K562 (cell line): ENCODE results near the gene NUP205. TPM values are rescaled to one million over a fixed set of nuclear protein-coding genes. Genes with fewer than 3 reads are reported as not detected.

Source experiments
- BRD4 ChIP-seq: fragments of 200-600 bp; sonication (generic); IDR thresholded peaks from 2 replicates; pipeline ENCODE4 v1.6.1; 2017; ENCODE audit warnings: inconsistent platforms
- C11orf30 ChIP-seq: fragments of 450-650 bp; IDR thresholded peaks from 2 replicates; pipeline ENCODE4 v1.6.1; 2016; ENCODE audit warnings: low read depth, mild to moderate bottlenecking
- CHD2 ChIP-seq: IDR thresholded peaks from 2 replicates; pipeline ENCODE4 v1.6.1; 2011; ENCODE audit warnings: low read depth, low read length
- FOXJ2 ChIP-seq: fragments of 200-800 bp; sonication (Bioruptor generic); IDR thresholded peaks from 2 replicates; pipeline ENCODE4 v1.6.1; 2016; ENCODE audit warnings: missing genetic modification characterization, missing compliant biosample characterization
- FOXO4 ChIP-seq: fragments of 450-650 bp; formaldehyde crosslinking; IDR thresholded peaks from 2 replicates; pipeline ENCODE4 v1.4.0; 2020; ENCODE audit warnings: mild to moderate bottlenecking, moderate library complexity
- GATAD2A ChIP-seq: fragments of 450-650 bp; IDR thresholded peaks from 2 replicates; pipeline ENCODE4 v1.6.1; 2017
- GMEB1 ChIP-seq: fragments of 250-450 bp; sonication (Bioruptor Pico); IDR thresholded peaks from 2 replicates; pipeline ENCODE4 v1.4.0; 2020; ENCODE audit warnings: mild to moderate bottlenecking
- KLF1 ChIP-seq: fragments of 450-650 bp; IDR thresholded peaks from 2 replicates; pipeline ENCODE4 v1.6.1; 2016; ENCODE audit warnings: missing genetic modification characterization, missing compliant biosample characterization
- LCOR ChIP-seq: sonication (generic); formaldehyde crosslinking; IDR thresholded peaks from 2 replicates; pipeline ENCODE4 v1.8.0; 2022; ENCODE audit warnings: mild to moderate bottlenecking, missing genetic modification reagents
- MAX ChIP-seq: sonication (generic); formaldehyde crosslinking; IDR thresholded peaks from 2 replicates; pipeline ENCODE4 v1.9.0; 2022; ENCODE audit warnings: mild to moderate bottlenecking, missing genetic modification reagents
- MCM3 ChIP-seq: fragments of 450-650 bp; IDR thresholded peaks from 2 replicates; pipeline ENCODE4 v1.6.1; 2016
- MEF2D ChIP-seq: conservative IDR thresholded peaks from 2 replicates; pipeline ENCODE4 v1.6.1; 2016; ENCODE audit warnings: low read depth, missing genetic modification characterization, missing compliant biosample characterization
- MLX ChIP-seq, 2 experiments: fragments of 450-650 bp in 1 of 2; sonication (generic) in 1 of 2; formaldehyde crosslinking; conservative IDR thresholded peaks; 2 replicates each; pipeline versions ENCODE4 v1.4.0 to v1.8.1; 2020 to 2022; ENCODE audit warnings: mild to moderate bottlenecking in 1 of 2, missing genetic modification reagents in 1 of 2
- NBN ChIP-seq: fragments of 450-650 bp; IDR thresholded peaks from 2 replicates; pipeline ENCODE4 v1.6.1; 2016; ENCODE audit warnings: low read depth, mild to moderate bottlenecking
- PML ChIP-seq: IDR thresholded peaks from 2 replicates; pipeline ENCODE4 v1.6.1; 2012; ENCODE audit warnings: low read length, inconsistent platforms
- SFPQ ChIP-seq: fragments of 200-400 bp; formaldehyde crosslinking; IDR thresholded peaks from 2 replicates; pipeline ENCODE4 v1.6.1; 2017; ENCODE audit warnings: mild to moderate bottlenecking, low read depth, low read length, moderate library complexity
- TRIM25 ChIP-seq: fragments of 450-650 bp; IDR thresholded peaks from 2 replicates; pipeline ENCODE4 v1.7.0; 2016; ENCODE audit warnings: borderline replicate concordance
- polyA plus RNA-seq, 8 experiments: library from polyadenylated mRNA; depleted of rRNA in 4 of 8; stranded (reverse) in 5 of 8; unstranded in 3 of 8; fragments of >200 nt; fragmentation: Nextera tagmentation in 2 of 8; fragmentation: Illumina TruSeq in 1 of 8; extraction: Ambion mirVana in 2 of 8; extraction: Trizol in 1 of 8; gene quantifications; 2 replicates each; pipeline versions ENCODE4 v1.2.1 to v1.2.3, GENCODE V29; 2011 to 2014; ENCODE audit warnings: inconsistent platforms in 1 of 8, missing spikeins in 1 of 8
- total RNA-seq, 7 experiments: library from RNA; depleted of rRNA in 6 of 7; stranded (reverse); fragments of >200 nt in 6 of 7; fragmentation: Illumina TruSeq in 2 of 7; extraction: Trizol in 2 of 7; gene quantifications; 2 replicates each; pipeline versions ENCODE4 v1.2.1 to v1.2.3, GENCODE V29; 2011 to 2021; ENCODE audit warnings: low replicate concordance in 1 of 7

The NUP205 gene
- total and polyA plus RNA-seq, 9 of the 15 experiments (the other 6 are each of a cell fraction or from before 2014, with no cell fraction given), result 101 to 282 (median 193) TPM

- TF ChIP-seq GMEB1 (CRISPR knock-in tag) (peak; percentile 78), NBN (peak; percentile 31), BRD4 (peak; percentile 88; the same call in 1 of the 2 replicates), FOXJ2 (peak; percentile 85), LCOR (CRISPR knock-in tag) (peak; percentile 97), FOXO4 (CRISPR knock-in tag) (peak; percentile 80; the same call in 1 of the 2 replicates), GATAD2A (peak; percentile 63; the same call in 1 of the 2 replicates), MCM3 (no peak), MAX (CRISPR knock-in tag) (peak; percentile 95), MLX (CRISPR knock-in tag; conservative IDR thresholded peaks at IDR 0.05) (0 out of 4 replicates have a peak, but pooled peaks of 1 of the 2 experiments have one; percentile 65), PML (peak; percentile 73), CHD2 (peak; percentile 64), KLF1 (tag) (0 out of 2 replicates have a peak, but pooled peaks have one; percentile 80), MEF2D (no peak), TRIM25 (0 out of 2 replicates have a peak, but pooled peaks have one; percentile 86), C11orf30 (peak; percentile 78), SFPQ (no peak)
These were observed 47.7 kb upstream of the NUP205 start, which contains the start of gene CNOT4 (continued) for GRCh38 chr7:135509839-135510591.
